DMS114 treated with DMSO at 0.1 percent for 48 hours (cell line): ENCODE measurements around the gene ZMPSTE24.
"Not testable (repeated sequence)": the region's sequence is repeated elsewhere in the genome, so short reads cannot be mapped to it uniquely, and the experiment has no call there.

Source experiments
- DNase-seq: peaks from one replicate; lab custom pipeline; 2025; ENCODE audit not compliant: unreplicated experiment; lab: John Stamatoyannopoulos, UW

Gene ZMPSTE24

DNA sequence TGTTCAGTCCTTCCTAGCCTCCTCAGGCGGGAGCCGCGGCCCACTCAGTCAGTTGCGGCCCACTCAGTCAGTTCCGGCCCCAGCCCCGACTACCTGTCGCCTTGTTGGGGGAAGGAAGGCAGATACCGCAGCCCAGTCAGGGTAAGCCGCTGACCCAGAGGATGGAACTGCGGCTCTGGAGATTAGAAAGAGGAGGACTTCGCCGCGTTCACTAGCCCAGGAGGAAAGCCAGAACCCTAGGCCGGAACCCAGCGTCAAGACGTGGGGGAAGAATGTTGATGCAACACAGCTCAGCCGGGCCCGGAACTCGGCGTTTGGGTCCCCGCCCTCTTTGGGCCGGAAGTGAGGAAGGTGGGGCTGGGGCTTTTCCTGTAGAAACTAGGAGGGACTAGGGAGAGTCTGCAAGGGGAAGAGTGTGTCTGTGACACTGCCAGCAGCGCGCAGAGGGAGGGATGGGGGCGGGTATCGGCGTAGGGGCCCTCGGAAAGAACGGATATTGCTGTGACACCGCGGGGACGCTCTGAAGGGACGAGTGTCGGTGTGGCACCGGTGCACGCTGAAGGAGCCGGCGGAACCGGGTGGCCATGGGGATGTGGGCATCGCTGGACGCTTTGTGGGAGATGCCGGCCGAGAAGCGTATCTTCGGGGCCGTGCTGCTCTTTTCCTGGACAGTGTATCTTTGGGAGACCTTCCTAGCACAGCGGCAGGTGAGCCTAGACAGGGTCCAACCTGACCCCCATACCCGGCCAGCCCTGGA lies at the start of gene ZMPSTE24:
ZMPSTE24 (plus strand) TSS at position 549 of the 757 bp plus-strand sequence; CDS start at position 585, 36 bp downstream.
- DNase-seq = peak; percentile 98

DNA sequence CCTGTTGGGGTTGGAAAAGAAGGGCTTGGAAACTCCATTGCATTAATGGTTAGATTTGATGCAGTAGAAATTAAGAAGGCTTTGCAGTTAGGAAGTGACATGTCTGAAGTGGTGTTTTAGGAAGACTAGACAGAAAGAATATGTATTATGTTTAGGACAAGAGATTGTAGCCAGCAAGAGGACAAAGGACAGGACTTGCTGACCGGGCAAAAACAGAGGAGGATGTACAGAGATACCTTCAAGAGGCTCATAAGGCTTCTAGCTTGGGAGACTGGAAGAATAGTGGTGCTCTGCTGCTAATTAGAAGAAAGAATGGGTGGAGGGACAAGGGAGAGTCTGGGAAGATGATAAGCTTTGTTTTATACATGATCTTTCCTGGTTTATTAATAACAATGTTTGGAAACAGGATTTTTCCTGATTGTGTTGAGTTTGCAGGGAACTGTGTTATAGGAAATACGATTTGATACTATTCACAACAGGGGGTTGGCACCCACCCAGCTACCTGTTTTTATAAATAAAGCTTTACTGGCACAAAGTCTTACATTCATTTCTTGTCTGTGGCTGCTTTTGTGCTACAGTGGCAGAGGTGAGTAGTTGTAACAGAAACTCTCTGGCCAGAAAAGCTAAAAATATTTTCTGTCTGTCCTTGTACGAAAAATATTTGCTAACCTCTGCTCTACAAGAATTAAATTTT lies 47.4 kb upstream of the ZMPSTE24 start:
- DNase-seq = no peak

DNA sequence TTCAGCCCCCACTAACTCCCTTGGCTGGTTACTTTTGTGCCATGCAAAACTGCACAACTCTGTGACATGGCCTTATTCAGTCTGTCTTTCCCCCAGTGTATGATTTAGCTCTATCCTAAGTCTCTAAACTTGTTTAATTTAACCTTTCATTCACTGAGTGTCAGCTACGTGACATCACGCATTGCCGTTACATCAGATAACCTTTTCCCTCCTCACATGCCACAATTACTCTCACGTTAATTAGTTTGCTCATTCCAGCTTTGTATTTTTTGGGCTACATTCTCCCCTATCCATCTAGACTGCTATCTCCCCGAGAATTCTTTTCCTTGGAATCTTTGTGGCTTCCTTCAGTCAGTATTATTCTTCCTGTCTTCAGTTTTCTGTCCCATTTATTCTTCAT lies 39.7 kb upstream of the ZMPSTE24 start:
- no peak for DNase-seq

DNA sequence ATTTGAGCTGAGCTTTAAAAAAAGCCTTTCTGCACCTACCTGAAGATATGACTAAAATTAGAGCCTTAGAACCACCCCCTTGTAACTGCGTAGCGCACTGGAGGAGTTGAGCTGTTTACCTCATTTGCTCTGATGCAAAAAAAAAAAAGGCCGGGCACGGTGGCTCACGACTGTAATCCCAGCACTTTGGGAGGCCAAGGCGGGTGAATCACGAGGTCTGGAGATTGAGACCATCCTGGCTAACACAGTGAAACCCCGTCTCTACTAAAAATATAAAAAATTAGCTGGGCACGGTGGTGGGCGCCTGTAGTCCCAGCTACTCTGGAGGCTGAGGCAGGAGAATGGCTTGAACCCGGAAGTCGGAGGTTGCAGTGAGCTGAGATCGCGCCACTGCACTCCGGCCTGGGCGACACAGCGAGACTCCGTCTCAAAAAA lies 36.5 kb upstream of the ZMPSTE24 start:
- DNase-seq = not testable (repeated sequence)

DNA sequence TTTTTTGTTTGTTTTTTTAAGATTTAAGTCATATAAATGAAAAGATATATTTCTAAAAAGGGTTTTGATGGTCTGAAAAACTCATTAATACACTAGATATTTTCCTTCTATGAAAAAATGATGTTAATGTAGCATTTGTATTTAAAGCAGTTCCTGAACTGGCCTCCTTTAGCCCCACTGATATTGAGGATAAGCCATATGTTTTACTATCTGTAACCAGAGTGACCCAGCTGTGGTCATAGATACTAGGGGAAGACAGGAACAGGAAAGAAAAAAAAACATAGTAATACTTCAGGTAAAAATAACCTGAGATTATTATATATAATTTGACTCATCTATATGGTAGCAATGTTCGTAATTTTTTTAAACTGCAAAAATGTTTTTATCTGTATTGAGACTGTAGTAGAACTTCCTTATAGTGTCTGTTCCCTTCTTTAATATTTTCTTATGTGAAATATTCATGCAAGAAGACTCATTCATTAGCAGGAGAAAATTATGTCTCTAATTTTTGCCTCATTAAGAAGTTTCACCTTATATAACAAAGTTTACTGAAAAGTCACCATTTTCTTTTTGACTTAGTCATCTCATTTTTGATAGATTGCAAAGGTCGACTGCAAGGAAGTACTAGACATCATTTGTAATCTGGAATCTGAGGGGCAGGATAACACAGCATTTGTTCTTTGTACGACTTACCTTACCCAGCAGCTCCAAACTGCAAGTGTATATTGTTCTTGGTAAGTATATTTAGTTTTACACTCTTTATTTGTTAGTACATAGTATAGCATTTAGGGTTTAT lies 35.9 kb upstream of the ZMPSTE24 start:
- DNase-seq = no peak

DNA sequence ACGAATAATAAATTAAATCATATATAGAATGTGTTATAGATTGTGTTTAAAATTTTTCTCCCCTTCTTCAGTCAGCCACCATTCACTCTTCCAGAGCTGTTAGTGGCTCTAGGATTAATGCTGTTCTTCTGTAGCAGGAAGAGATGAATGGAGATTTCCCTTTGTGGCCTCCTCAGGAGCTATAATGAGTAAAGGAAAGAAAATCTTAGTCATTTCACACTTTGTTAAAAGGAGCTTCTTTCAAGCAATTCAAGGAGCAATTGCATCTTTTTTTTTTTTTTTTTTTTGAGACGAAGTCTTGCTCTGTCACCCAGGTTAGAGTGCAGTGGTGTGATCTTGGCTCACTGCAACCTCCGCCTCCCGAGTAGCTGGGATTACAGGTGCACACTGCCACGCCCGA lies 34.0 kb upstream of the ZMPSTE24 start:
- no peak for DNase-seq

DNA sequence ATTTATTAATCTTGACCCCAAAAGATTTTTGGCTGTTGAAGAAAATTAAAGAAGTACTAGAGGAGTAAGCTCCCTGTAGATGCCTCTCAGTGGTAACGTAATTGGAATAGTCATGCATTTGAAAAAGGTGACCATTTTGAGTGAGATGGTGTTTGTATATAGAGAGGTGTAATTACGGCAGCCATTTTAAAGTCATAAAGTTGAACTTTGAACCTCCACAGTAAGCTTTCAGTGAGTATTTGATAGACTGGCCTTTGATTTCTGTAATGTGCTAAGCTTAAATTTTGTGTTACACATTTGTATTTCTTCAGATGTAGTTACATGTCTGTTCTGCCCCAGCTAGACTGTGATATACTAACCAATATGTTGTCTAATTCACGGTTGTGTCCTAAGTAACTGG lies 31.8 kb upstream of the ZMPSTE24 start:
- DNase-seq = no peak

DNA sequence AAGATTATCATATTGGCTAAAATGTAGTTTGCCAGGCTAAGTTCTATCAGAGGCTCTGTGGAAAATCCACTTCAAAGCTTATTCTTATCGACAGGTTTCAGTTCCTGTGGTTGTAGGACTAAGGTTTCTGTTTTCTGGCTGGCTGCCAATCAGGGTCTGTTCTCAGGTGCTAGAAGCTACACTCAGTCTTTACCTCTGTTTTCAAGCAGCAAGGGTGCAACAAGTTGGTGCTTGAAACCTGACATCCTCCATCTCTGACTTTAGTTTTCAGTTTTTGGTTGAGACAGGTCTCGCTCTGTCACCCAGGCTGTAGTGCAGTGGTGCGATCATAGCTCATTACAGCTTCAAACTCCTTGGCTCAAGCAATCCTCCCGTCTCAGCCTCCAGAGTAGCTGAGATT lies 25.6 kb upstream of the ZMPSTE24 start:
- DNase-seq = no peak

DNA sequence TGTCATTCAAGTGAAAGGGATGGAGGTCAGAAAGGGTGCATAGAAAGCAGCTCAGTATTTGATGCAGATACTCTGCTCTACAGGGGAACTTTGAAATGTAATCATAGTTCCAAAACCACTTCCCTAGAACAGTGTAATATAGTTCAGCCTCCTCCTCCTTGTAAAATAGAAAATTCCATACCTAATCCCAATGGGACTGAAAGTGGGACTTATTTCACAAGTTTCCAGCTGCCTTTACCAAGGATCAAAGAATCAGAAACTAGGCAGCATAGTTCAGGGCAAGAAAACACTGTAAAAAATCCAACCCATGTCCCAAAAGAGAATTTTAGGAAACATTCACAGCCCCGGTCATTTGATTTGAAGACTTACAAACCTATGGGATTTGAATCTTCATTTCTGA lies 18.4 kb upstream of the ZMPSTE24 start:
- DNase-seq = no peak

DNA sequence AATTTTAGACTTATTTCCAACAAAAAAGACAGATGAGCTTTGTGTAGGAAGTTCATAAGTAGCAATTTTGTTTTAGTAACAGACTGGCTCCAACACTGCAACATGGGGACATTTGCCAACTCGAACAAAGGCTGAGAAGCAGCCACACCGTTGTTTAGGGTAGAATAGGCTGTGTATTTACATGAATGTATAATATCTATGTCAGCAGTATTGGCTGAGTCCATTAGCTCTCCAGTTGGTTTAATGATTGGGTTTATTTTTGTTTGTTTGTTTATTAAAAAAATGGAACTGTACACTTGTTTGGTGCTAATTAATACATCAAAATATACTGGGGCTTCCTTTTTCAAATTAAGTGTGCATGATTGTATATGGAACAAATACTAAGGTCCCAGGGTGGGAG lies 17.6 kb upstream of the ZMPSTE24 start:
- DNase-seq = no peak

DNA sequence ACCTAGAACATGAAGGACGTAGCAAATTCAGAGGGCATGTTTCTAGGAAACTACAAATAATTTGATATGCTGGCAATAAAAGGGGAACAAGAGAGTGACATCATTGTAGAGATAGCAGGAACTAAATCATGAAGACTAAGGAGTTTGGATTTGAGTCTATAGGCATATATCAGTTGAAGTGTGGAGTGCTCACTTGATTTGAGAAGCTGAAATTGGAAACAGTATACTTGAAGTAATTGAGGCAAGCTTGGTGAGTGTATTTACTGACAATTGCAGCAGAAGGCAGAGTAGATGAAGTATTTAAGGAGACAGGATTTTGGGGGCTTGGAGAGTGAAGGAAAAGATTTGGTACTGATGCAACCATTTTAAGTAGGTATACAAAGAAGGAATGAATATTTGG lies 16.7 kb upstream of the ZMPSTE24 start:
- DNase-seq = no peak

DNA sequence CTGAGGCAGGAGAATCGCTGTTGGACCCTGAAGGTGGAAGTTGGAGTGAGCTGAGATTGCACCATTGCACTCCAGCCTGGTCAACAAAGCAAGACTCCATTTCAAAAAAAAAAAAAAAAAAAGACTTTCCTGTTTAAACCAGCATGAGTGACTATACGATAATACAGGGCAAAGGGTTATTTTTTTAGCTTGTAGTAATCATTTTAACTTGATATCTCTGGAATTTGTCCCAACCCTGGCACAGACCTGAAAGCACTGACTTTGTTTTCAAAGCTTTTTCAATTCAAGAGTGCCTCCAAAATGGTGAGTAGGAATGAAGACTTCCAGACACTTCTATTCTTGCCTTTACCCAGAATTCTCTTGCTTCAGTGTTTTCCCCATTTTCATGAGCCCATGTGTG lies 14.7 kb upstream of the ZMPSTE24 start:
- no peak for DNase-seq

DNA sequence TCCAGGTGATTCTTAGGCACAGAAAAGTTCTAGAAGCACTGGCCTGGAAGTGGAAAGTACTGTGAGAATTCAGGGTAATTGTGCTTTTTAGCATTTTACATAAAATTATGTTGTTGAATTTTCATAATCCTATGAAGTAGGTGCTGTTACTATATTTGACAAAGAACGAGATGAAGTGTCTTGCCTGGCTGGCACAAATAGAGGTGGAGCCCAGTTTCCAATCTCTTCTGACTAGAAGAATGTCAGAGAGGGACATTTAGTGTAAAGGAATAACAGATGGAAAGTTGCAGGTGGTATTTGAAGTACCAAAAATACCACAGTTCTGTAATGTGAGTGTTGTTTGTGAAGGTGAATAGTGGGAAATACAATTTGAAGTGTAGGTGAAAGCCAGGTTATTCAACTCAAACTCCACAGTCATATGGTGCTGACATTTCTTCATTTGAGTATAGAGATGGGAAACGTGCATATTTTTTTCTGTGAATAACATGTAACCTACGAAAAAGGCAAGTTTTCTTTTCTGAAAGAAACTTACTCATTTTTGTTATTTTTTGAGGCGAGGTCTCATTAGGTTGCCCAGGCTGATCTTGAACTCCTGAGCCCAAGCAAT lies 13.8 kb upstream of the ZMPSTE24 start:
- no peak for DNase-seq

DNA sequence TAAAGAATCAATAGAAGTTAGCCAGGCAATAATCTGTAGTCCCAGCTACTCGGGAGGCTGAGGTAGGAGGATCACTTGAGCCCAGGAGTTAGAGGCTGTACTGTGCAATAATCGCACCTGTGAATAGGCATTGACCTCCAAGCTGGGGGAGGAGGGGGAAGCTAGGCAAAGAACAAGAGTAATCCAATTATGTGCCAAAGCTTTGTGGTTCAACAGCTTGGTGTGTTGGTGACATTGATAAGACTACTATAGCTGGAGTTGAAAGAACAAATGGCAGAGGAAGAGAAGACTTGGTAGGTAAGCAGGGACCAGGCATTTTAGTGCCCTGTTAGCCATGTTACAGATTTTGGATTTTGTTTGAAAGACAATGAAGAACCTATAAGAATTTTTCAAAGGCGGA lies 12.3 kb upstream of the ZMPSTE24 start:
- no peak for DNase-seq

DNA sequence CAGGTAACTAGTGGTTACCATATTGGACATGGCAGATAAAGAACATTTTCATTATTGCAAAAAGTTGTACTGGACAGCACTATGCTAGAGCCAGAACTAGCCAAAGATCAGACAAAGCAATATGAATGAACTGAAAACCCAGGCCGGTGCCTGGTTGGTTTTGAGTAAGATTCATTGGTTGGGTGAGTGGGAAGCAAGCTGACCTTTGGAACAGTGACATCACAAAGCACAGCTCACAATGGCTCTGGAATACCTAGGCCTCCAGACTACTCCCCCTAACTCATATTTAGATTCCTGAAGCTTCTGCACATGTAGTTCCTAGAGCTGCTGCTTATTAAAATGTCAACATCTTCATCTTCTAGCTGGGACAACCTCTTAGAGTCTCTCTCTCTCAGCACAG lies 10.4 kb upstream of the ZMPSTE24 start, which contains the start of gene TMCO2:
TMCO2 (plus strand) TSS at position 283 of the 400 bp plus-strand sequence; CDS start at position 340, 57 bp downstream.
- no peak for DNase-seq

DNA sequence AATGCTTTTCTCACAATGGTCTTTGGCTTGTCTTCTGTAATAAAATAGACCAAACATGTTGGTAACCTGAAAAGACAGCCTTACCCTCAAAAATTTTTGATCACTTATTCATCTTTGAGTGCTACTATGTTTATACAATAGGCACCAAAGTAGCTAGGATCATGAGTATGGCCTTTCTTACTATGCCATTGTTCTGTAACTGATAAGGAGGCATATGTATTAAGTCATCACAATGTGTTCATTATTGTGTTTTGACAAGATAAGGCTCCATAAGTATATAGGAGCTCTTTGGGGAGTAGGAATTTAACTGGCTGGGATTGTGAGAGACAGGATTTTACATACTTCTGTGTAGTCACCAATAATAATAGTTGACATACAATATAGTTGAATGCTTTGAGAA lies 9.6 kb upstream of the ZMPSTE24 start:
- no peak for DNase-seq

DNA sequence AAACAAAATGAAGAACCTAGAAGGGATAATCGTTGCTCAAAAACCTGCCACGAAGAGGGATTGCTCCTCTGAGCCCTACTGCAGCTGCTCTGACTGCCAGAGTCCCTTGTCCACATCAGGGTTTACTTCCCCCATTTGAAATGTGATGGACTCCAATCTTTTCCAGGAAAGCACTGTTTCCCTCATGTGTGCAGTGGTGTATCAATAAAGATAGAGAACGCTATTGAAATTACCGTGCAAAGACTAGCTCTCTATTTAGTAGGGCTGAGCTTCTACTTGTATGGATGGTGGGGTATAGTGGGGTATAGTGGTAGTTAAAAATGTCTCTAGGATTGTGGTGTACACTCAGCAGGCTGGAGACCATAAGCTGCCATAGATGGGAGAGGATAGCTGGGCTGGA lies 6.6 kb upstream of the ZMPSTE24 start:
- DNase-seq = no peak

DNA sequence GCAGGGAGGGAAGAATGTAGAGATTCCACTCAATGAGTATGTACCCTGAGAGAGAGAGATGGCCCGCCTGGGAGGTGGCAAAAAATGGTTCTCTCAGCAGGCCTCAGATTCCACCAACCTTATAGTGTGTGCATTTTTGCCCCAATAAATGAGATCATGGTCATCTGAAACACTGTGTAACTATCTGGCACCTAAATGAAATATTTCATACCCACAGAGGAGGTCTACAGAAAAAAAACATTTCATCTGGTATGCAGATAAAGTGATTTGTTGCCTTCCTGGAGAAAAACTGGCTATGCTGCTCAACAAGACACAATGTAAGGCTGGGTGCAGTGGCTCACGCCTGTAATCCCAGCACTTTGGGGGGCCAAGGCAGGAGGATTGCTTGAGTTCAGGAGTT lies 5.4 kb upstream of the ZMPSTE24 start:
- no peak for DNase-seq

DNA sequence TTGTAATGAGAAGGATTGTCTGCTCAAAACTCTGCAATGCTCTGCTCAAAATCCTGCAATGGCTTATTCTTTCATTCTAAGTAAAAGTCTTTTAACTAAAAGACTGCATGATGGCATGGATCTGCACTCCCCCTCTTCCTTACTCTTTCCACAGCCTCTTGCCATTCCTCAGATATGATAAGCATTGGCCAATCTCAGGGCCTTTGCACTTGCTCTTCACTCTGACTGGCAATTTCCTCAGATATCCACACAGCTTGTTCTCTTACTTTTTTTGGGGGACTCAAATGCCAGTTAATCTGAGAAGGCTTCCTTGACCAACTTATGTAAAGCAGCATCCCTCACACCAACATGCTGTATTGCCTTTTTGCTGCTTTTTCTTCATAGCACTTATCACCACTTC lies 2.8 kb upstream of the ZMPSTE24 start:
- no peak for DNase-seq

DNA sequence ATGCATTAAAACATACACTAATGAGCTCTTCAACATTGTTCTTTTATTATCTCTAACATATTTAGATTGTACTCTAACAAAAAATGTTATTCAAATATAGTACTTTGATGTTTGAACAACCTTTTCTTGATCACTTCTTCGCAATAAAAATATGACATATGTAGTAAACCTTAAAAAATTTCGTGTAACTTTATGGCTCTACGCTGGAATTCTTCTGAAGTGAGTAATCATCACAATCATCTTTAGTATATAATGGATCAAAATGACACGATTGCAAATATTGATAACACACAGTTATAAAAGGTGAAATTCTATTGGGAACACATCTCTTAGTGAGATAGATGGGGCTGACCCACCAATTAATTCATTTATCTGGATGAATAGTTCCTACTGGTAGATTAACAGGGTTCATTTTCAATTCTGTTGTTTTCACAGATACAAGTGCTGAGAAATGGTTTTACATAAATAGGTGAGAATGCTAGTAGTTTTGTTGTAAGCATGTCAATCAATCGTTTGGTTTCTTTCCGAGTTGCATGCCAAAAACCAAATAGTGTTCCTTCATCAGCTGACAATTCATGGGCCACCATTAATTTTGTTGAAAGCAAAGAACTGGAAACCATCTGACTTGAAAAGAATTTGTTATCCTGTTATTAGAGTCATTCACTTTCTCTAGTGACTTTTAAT lies 1.5 kb upstream of the ZMPSTE24 start:
- no peak for DNase-seq

DNA sequence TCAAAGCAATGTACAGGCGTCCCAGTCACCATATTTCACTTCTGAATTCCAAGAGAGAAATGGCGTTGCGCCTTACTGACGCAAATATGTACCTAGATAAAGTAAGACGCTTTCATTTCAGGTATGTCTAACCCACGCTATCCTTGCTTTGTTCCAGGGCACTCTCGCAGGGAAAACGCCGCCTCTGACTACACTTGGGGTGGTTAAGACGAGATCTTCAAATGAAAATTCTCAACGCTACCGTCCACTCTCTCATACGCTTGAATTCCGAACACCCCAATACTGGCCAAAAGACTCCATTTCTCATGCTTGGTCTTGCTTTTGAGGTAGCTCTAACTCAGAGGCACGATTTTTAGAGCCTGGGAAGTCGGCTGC lies 736 bp upstream of the ZMPSTE24 start:
- peak; percentile 80 for DNase-seq
